ENCODE measurements around the gene SHISAL2A. TPM values are rescaled to one million over a fixed set of nuclear protein-coding genes. Genes with fewer than 3 reads are reported as not detected.

SHISAL2A gene
- total RNA-seq, 1 experiment from 2014 or later: 0.90 TPM

DNA sequence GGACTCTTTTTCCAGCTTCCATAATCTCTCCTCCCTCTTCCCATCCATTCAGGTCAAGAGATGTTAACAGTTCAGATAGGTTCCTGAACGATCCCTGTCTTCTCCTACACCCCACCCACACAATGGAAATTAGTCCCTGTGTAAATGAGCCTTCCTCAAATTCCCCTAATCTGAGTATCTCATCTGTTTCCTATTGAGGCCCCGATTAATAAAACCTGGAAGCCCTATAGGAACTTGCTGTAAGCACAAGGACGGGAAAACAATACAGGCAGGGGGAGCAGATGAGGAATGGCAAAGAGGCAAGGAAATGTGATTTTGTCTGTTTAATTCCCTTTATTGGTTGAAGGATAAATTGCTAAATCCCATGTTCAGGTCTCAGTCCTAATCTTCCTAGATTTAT is 37.9 kb upstream of the SHISAL2A start:
- H4K20me1 ChIP-seq (ENCODE audit: control insufficient read depth, insufficient read depth, insufficient read length): no peaks in the 10 kb centered on the region
- no peak overlapping the region for H2BK5ac ChIP-seq (ENCODE audit: insufficient read length, low read length)
- no peak overlapping the region for H2AK5ac ChIP-seq (ENCODE audit: insufficient read length, low read length)
- WGBS (ENCODE audit: extremely low coverage, insufficient read length, low lambda C conversion rate): no CpG with 5 or more reads among the region's 3 CpGs
- DNase-seq: no peak
- no peak overlapping the region for H3K4ac ChIP-seq (ENCODE audit: low read depth, low read length)
- no peak overlapping the region for H2BK20ac ChIP-seq (ENCODE audit: low read depth, low read length, poor library complexity, severe bottlenecking)
- H3K9me3 ChIP-seq (ENCODE audit: control insufficient read depth, low read depth, low read length): no peaks in the 10 kb centered on the region
- H3K23me2 ChIP-seq (ENCODE audit: insufficient read length, low read depth, low read length, poor library complexity, severe bottlenecking): no peaks in the 10 kb centered on the region
- H3K14ac ChIP-seq (ENCODE audit: insufficient read depth, low read length): no peak overlapping the region
- H3K9me3 Mint-ChIP-seq: no peaks in the 10 kb centered on the region
- no peak overlapping the region for H3K18ac ChIP-seq (ENCODE audit: insufficient read length, low read depth, low read length)
- no peak overlapping the region for H3K4me2 ChIP-seq (ENCODE audit: insufficient read depth, insufficient read length, low read length)
- H3T11ph ChIP-seq (ENCODE audit: low read length): no peak overlapping the region
- no peak overlapping the region for H3K27ac ChIP-seq (ENCODE audit: insufficient read length, low read depth, low read length)
- peaks cover 10% of the 10 kb centered on the region for H3K27me3 Mint-ChIP-seq (ENCODE audit: low read depth)
- no peak overlapping the region for H2AFZ ChIP-seq (ENCODE audit: low read length)
- H3K4me3 Mint-ChIP-seq: no peak overlapping the region
- no peak overlapping the region for H2BK12ac ChIP-seq (ENCODE audit: insufficient read length, low read depth, low read length)
- H3K79me1 ChIP-seq (ENCODE audit: insufficient read depth, low read depth, low read length, poor library complexity, severe bottlenecking): no peaks in the 10 kb centered on the region
- H4K91ac ChIP-seq (ENCODE audit: insufficient read length, low read depth, low read length): no peak overlapping the region
- H3K27me3 ChIP-seq (ENCODE audit: insufficient read depth, low read length): no peaks in the 10 kb centered on the region
- no peaks in the 10 kb centered on the region for H3K79me2 ChIP-seq (ENCODE audit: insufficient read depth, low read length)
- peaks cover 2% of the 10 kb centered on the region; the same call in 1 of the 2 replicates for H3K4me1 ChIP-seq (ENCODE audit: insufficient read depth, low read length)
- peaks cover 5 to 17% of the 10 kb centered on the region in 2 experiments for H3K4me1 Mint-ChIP-seq
- H3K56ac ChIP-seq (ENCODE audit: insufficient read length, low read depth, low read length): no peak overlapping the region
- no peak overlapping the region for H2BK120ac ChIP-seq (ENCODE audit: low read depth, low read length, poor library complexity, severe bottlenecking)
- H3K27ac Mint-ChIP-seq: no peak overlapping the region
- H4K8ac ChIP-seq (replicated peaks; ENCODE audit: insufficient read length, low read depth, low read length): no peak overlapping the region
- no peak overlapping the region for H4K5ac ChIP-seq (ENCODE audit: insufficient read length, low read depth, low read length)
- no peaks in the 10 kb centered on the region for H3K36me3 Mint-ChIP-seq (ENCODE audit: insufficient read depth in 1 of 3, low read depth in 3 of 3)
- H3K9ac ChIP-seq (ENCODE audit: extremely low read depth, insufficient read length, low read length): no peak overlapping the region
- H2BK15ac ChIP-seq (ENCODE audit: low read depth, low read length): no peak overlapping the region
- TF ChIP-seq, protein P1, sequence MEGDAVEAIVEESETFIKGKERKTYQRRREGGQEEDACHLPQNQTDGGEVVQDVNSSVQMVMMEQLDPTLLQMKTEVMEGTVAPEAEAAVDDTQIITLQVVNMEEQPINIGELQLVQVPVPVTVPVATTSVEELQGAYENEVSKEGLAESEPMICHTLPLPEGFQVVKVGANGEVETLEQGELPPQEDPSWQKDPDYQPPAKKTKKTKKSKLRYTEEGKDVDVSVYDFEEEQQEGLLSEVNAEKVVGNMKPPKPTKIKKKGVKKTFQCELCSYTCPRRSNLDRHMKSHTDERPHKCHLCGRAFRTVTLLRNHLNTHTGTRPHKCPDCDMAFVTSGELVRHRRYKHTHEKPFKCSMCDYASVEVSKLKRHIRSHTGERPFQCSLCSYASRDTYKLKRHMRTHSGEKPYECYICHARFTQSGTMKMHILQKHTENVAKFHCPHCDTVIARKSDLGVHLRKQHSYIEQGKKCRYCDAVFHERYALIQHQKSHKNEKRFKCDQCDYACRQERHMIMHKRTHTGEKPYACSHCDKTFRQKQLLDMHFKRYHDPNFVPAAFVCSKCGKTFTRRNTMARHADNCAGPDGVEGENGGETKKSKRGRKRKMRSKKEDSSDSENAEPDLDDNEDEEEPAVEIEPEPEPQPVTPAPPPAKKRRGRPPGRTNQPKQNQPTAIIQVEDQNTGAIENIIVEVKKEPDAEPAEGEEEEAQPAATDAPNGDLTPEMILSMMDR (conservative IDR thresholded peaks at IDR 0.05): no peak
- H3K23ac ChIP-seq (ENCODE audit: insufficient read length, low read depth, low read length): no peak overlapping the region

Data from H9 (cell line).